ENCODE measurements around the gene SIDT1. TPM values are rescaled to one million over a fixed set of nuclear protein-coding genes. Genes with fewer than 3 reads are reported as not detected.

SIDT1 gene
- total and polyA plus RNA-seq, 2 donors (not counting 1 experiment from before 2014, with no cell fraction given), result 53.2 to 84.4 TPM

GRCh38 chr3:113660896-113661295 is 128.5 kb downstream of the SIDT1 start:
- Histone ChIP-seq H3K27me3 (replicated peaks in 1 of 4; ENCODE audit: control extremely low read depth in 1 of 4, control insufficient read depth in 3 of 4, insufficient read depth in 4 of 4, low read length in 3 of 4) (no peaks in the 10 kb centered on the region), H2AFZ (ENCODE audit: insufficient read depth, low read depth, low read length, poor library complexity, severe bottlenecking) (peak overlapping the region; percentile 26), H3K36me3 (replicated peaks in 1 of 2; ENCODE audit: control extremely low read depth in 1 of 2, control insufficient read depth in 1 of 2, extremely low read depth in 1 of 2, insufficient read depth in 2 of 2, low read length in 1 of 2) (peaks cover 2 to 25% of the 10 kb centered on the region in 2 experiments), H3K4me2 (replicated peaks; ENCODE audit: low read depth, low read length, poor library complexity, severe bottlenecking) (peak overlapping the region; percentile 70), H3K9me3 (ENCODE audit: control extremely low read depth in 1 of 3, control insufficient read depth in 2 of 3, insufficient read depth in 1 of 3, low read length in 2 of 3) (peaks cover 0 to 10% (median 0%) of the 10 kb centered on the region in 3 donors), H3K4me3 (ENCODE audit: control extremely low read depth in 1 of 5, extremely low read depth in 1 of 5, insufficient read depth in 1 of 5, low read depth in 2 of 5, low read length in 4 of 5) (peak overlapping the region in 1 of 5 experiments; percentile 49), H3K4me1 (ENCODE audit: control insufficient read depth in 2 of 2, insufficient read depth in 2 of 2, low read length in 2 of 2) (peaks cover 76 to 81% of the 10 kb centered on the region in 2 donors), H3K79me2 (ENCODE audit: control insufficient read depth, insufficient read depth, low read length) (peaks cover 37% of the 10 kb centered on the region), H3K9ac (ENCODE audit: low read length) (peak overlapping the region; percentile 39), H4K20me1 (ENCODE audit: control insufficient read depth, insufficient read depth, low read length, poor library complexity, severe bottlenecking) (no peaks in the 10 kb centered on the region), H3K27ac (ENCODE audit: low read length in 2 of 2) (peak overlapping the region; percentile 81 to 93)
- peak overlapping the region; percentile 70 for H3K4me3 Mint-ChIP-seq
- DNase-seq, result peak; percentile 68
- H3K4me1 Mint-ChIP-seq, result peaks cover 82% of the 10 kb centered on the region
- ChIA-PET POLR2A (interaction anchor here (0.6 to 1.3 kb wide), 6 partner anchors 13 to 1560 kb away, joined by 3 to 8 read pairs (median 3); partner anchors contain the start of genes ATP6V1A and USF3), CTCF (interaction anchor here (1.3 to 2.6 kb wide), 2 partner anchors 35 to 84 kb away, joined by 5 to 9 read pairs; partner anchors contain the start of gene USF3)
- 31% methylated on average over 3 of the region's 4 CpGs for WGBS (ENCODE audit: insufficient coverage)
- no peaks in the 10 kb centered on the region for H3K27me3 Mint-ChIP-seq
- H3K9me3 Mint-ChIP-seq (ENCODE audit: insufficient read depth), result peaks cover 5% of the 10 kb centered on the region
- peak overlapping the region; percentile 94 for H3K27ac Mint-ChIP-seq
- intact Hi-C loops (cut with micrococcal nuclease), result loop anchor here (1.0 kb wide), 1 partner anchor 85 kb away; the partner anchor contains the start of gene NAA50
- ATAC-seq (ENCODE audit: low read depth), result peak; percentile 25
- no peak for TF ChIP-seq EZH2 (IDR thresholded peaks at IDR 0.05; ENCODE audit: borderline replicate concordance, insufficient read depth, low read depth, low read length, poor library complexity, severe bottlenecking)
- TF ChIP-seq, protein P1, sequence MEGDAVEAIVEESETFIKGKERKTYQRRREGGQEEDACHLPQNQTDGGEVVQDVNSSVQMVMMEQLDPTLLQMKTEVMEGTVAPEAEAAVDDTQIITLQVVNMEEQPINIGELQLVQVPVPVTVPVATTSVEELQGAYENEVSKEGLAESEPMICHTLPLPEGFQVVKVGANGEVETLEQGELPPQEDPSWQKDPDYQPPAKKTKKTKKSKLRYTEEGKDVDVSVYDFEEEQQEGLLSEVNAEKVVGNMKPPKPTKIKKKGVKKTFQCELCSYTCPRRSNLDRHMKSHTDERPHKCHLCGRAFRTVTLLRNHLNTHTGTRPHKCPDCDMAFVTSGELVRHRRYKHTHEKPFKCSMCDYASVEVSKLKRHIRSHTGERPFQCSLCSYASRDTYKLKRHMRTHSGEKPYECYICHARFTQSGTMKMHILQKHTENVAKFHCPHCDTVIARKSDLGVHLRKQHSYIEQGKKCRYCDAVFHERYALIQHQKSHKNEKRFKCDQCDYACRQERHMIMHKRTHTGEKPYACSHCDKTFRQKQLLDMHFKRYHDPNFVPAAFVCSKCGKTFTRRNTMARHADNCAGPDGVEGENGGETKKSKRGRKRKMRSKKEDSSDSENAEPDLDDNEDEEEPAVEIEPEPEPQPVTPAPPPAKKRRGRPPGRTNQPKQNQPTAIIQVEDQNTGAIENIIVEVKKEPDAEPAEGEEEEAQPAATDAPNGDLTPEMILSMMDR (IDR thresholded peaks at IDR 0.05), result no peak

DNA sequence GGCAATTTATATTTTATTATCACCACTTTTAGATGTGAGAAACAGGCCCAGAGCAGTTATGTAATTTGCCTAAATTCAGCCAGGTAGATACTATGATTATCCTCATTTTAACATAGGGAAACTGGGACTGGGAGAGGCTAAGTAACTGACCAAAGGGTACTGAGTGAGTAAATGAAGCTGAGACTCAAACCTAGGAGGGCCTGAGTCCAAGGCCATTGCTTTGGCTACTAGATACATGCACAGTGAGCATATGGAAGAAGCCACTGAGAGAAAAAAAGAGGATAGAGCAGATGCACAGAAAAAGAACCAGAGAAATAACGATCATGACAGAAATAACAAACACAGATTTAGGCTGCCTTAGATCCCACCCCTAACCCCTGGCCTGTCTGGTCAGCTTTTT is 130.5 kb downstream of the SIDT1 start:
- no peak for ATAC-seq (ENCODE audit: low read depth)
- H2AFZ ChIP-seq (ENCODE audit: insufficient read depth, low read depth, low read length, poor library complexity, severe bottlenecking), result no peak overlapping the region
- intact Hi-C loops (cut with micrococcal nuclease), result no loop called here
- no peaks in the 10 kb centered on the region for H3K27me3 Mint-ChIP-seq
- peak overlapping the region; percentile 83 for H3K27ac Mint-ChIP-seq
- TF ChIP-seq, protein P1 (IDR thresholded peaks at IDR 0.05), result no peak
- TF ChIP-seq EZH2 (IDR thresholded peaks at IDR 0.05; ENCODE audit: borderline replicate concordance, insufficient read depth, low read depth, low read length, poor library complexity, severe bottlenecking), result no peak
- H3K9me3 Mint-ChIP-seq (ENCODE audit: insufficient read depth), result peaks cover 1% of the 10 kb centered on the region
- H3K79me2 ChIP-seq (ENCODE audit: control insufficient read depth, insufficient read depth, low read length), result peaks cover 37% of the 10 kb centered on the region
- no peak overlapping the region for H3K4me3 Mint-ChIP-seq
- WGBS (ENCODE audit: insufficient coverage), result 100% methylated on average over 1 of the region's 1 CpG
- ChIA-PET CTCF (interaction anchor here (0.9 to 1.1 kb wide), 2 partner anchors 31 to 169 kb away, joined by 3 read pairs; no protein-coding TSS in a partner anchor), POLR2A (no interaction called here)
- peak overlapping the region; percentile 1 for H3K4me2 ChIP-seq (replicated peaks; ENCODE audit: low read depth, low read length, poor library complexity, severe bottlenecking)
- DNase-seq, result no peak
- no peaks in the 10 kb centered on the region for H3K27me3 ChIP-seq (replicated peaks in 1 of 4; ENCODE audit: control extremely low read depth in 1 of 4, control insufficient read depth in 3 of 4, insufficient read depth in 4 of 4, low read length in 3 of 4)
- peaks cover 72% of the 10 kb centered on the region for H3K4me1 Mint-ChIP-seq
- peaks cover 0 to under 1% (median 0%) of the 10 kb centered on the region in 3 donors for H3K9me3 ChIP-seq (ENCODE audit: control extremely low read depth in 1 of 3, control insufficient read depth in 2 of 3, insufficient read depth in 1 of 3, low read length in 2 of 3)
- H3K4me3 ChIP-seq (ENCODE audit: control extremely low read depth in 1 of 5, extremely low read depth in 1 of 5, insufficient read depth in 1 of 5, low read depth in 2 of 5, low read length in 4 of 5), result no peak overlapping the region
- peak overlapping the region; percentile 9 to 93 for H3K27ac ChIP-seq (ENCODE audit: low read length in 2 of 2)
- H3K36me3 ChIP-seq (replicated peaks in 1 of 2; ENCODE audit: control extremely low read depth in 1 of 2, control insufficient read depth in 1 of 2, extremely low read depth in 1 of 2, insufficient read depth in 2 of 2, low read length in 1 of 2), result peaks cover 2 to 25% of the 10 kb centered on the region in 2 experiments
- H3K4me1 ChIP-seq (ENCODE audit: control insufficient read depth in 2 of 2, insufficient read depth in 2 of 2, low read length in 2 of 2), result peaks cover 73 to 75% of the 10 kb centered on the region in 2 donors
- H4K20me1 ChIP-seq (ENCODE audit: control insufficient read depth, insufficient read depth, low read length, poor library complexity, severe bottlenecking), result no peaks in the 10 kb centered on the region
- no peak overlapping the region for H3K9ac ChIP-seq (ENCODE audit: low read length)
